Right renal cortex interstitium (tissue), 3 donors: ENCODE data around the gene ADCY5. TPM values are rescaled to one million over a fixed set of nuclear protein-coding genes. Genes with fewer than 3 reads are reported as not detected.

Experiments used
- polyA plus RNA-seq, 3 donors: library from polyadenylated mRNA; unstranded; fragments of 120-200 nt; gene quantifications; one replicate each; pipeline ENCODE4 v1.2.1, GENCODE V29; 2013; ENCODE audit not compliant: insufficient read length in 3 of 3

Gene ADCY5
- polyA plus RNA-seq, 3 donors: 10.8 to 13.2 (median 12.7) TPM

Other genes with a start within 250 kb of the ADCY5 start
- 10 to 100 TPM; 24.9 to 27.0 (median 26.2) TPM for gene SEC22A, start 247.1 kb downstream of the ADCY5 start, polyA plus RNA-seq
- gene HACD2, start 136.0 kb upstream of the ADCY5 start, polyA plus RNA-seq: 10 to 100 TPM; 49.9 to 50.9 (median 50.5) TPM